B cell (primary cell): Measurements from ENCODE around the gene MOB3B. TPM values are rescaled to one million over a fixed set of nuclear protein-coding genes. Genes with fewer than 3 reads are reported as not detected.

ENCODE experiments used
- ATAC-seq: fragments of 200-7000 bp; cut with Tn5 transposase; one replicate; pipeline ENCODE4 v1.10.0; 2021; ENCODE audit warnings: low read depth, mild to moderate bottlenecking, moderate number of reproducible peaks, moderate library complexity
- CTCF ChIA-PET: fragments of 350-600 bp; sonication (Branson Sonifier 250); formaldehyde crosslinking; loops from one replicate; lab custom pipeline; 2021; ENCODE audit warnings: antibody characterized with exemption, inconsistent platforms; lab: Charles Lee
- POLR2A ChIA-PET: fragments of 350-600 bp; sonication (Branson Sonifier 250); formaldehyde crosslinking; loops from one replicate; lab custom pipeline; 2021; ENCODE audit warnings: antibody characterized with exemption; lab: Charles Lee
- DNase-seq: peaks from one replicate; pipeline ENCODE4 v3.0.0; 2013
- H2AFZ ChIP-seq: 2 replicates; pipeline ENCODE4 v1.6.1; 2012; ENCODE audit warnings: mild to moderate bottlenecking, low read depth, low read length; ENCODE audit not compliant: insufficient read depth, poor library complexity, severe bottlenecking
- H3K27ac ChIP-seq, 2 donors: 1 replicate in 1 of 2; 2 replicates in 1 of 2; pipeline ENCODE4 v1.5.1; 2012 to 2013; ENCODE audit warnings: low read length in 2 of 2, mild to moderate bottlenecking in 2 of 2, moderate library complexity in 1 of 2
- H3K27me3 ChIP-seq, 4 experiments: fragments of 200-600 bp in 1 of 4; sonication (generic) in 1 of 4; replicated peaks in 1 of 4; 1 replicate in 2 of 4; 2 replicates in 2 of 4; pipeline versions ENCODE4 v1.6.1 to v1.7.0; 2013 to 2016; ENCODE audit warnings: low read length in 3 of 4, mild to moderate bottlenecking in 2 of 4, mixed read lengths in 1 of 4, moderate library complexity in 1 of 4; ENCODE audit not compliant: insufficient read depth in 4 of 4, control insufficient read depth in 3 of 4; ENCODE audit errors: control extremely low read depth in 1 of 4
- H3K36me3 ChIP-seq, 2 experiments: replicated peaks in 1 of 2; 1 replicate in 1 of 2; 2 replicates in 1 of 2; pipeline versions ENCODE4 v1.6.1 to v1.7.1; 2013; ENCODE audit warnings: low read length in 1 of 2; ENCODE audit not compliant: insufficient read depth in 2 of 2, control insufficient read depth in 1 of 2; ENCODE audit errors: control extremely low read depth in 1 of 2, extremely low read depth in 1 of 2
- H3K4me1 ChIP-seq, 2 donors: fragments of 200-600 bp in 1 of 2; sonication (generic) in 1 of 2; 1 replicate in 1 of 2; 2 replicates in 1 of 2; pipeline versions ENCODE4 v1.5.1 to v1.6.1; 2013 to 2017; ENCODE audit warnings: low read length in 2 of 2; ENCODE audit not compliant: control insufficient read depth in 2 of 2, insufficient read depth in 2 of 2
- H3K4me2 ChIP-seq: replicated peaks from 2 replicates; pipeline ENCODE3; 2012; ENCODE audit warnings: mild to moderate bottlenecking, low read depth, low read length; ENCODE audit not compliant: poor library complexity, severe bottlenecking
- H3K4me3 ChIP-seq, 5 experiments: fragments of 200-600 bp in 1 of 5; sonication (generic) in 1 of 5; 1 replicate in 3 of 5; 2 replicates in 2 of 5; pipeline versions ENCODE4 v1.5.1 to v1.7.0; 2011 to 2016; ENCODE audit warnings: low read length in 4 of 5, mild to moderate bottlenecking in 4 of 5, low read depth in 2 of 5, control low read depth in 1 of 5, moderate library complexity in 1 of 5; ENCODE audit not compliant: insufficient read depth in 1 of 5; ENCODE audit errors: control extremely low read depth in 1 of 5, extremely low read depth in 1 of 5
- H3K79me2 ChIP-seq: fragments of 200-600 bp; sonication (generic); one replicate; pipeline ENCODE4 v1.6.0; 2016; ENCODE audit warnings: low read length; ENCODE audit not compliant: control insufficient read depth, insufficient read depth
- H3K9ac ChIP-seq: fragments of 200-600 bp; sonication (generic); 2 replicates; pipeline ENCODE4 v1.6.1; 2017; ENCODE audit warnings: mild to moderate bottlenecking, low read length, moderate library complexity
- H3K9me3 ChIP-seq, 3 donors: one replicate each; pipeline versions ENCODE4 v1.6.1 to v1.7.1; 2013; ENCODE audit warnings: low read length in 2 of 3; ENCODE audit not compliant: control insufficient read depth in 2 of 3, insufficient read depth in 1 of 3; ENCODE audit errors: control extremely low read depth in 1 of 3
- H4K20me1 ChIP-seq: 2 replicates; pipeline ENCODE4 v1.6.0; 2012; ENCODE audit warnings: mild to moderate bottlenecking, low read length; ENCODE audit not compliant: insufficient read depth, control insufficient read depth, poor library complexity, severe bottlenecking
- H3K27ac Mint-ChIP-seq: one replicate; pipeline ENCODE4 v1.8.0; 2021; ENCODE audit warnings: mixed read lengths
- H3K27me3 Mint-ChIP-seq: one replicate; pipeline ENCODE4 v1.8.0; 2021; ENCODE audit warnings: mixed read lengths
- H3K4me1 Mint-ChIP-seq: one replicate; pipeline ENCODE4 v1.8.0; 2021; ENCODE audit warnings: mixed read lengths
- H3K4me3 Mint-ChIP-seq: one replicate; pipeline ENCODE4 v1.8.0; 2021; ENCODE audit warnings: mixed read lengths
- H3K9me3 Mint-ChIP-seq: one replicate; pipeline ENCODE4 v1.8.0; 2022; ENCODE audit warnings: mixed read lengths; ENCODE audit not compliant: insufficient read depth
- EZH2 ChIP-seq: IDR thresholded peaks from 2 replicates; pipeline ENCODE4 v1.6.1; 2012; ENCODE audit warnings: borderline replicate concordance, low read depth, mild to moderate bottlenecking, moderate library complexity, low read length; ENCODE audit not compliant: insufficient read depth, poor library complexity, severe bottlenecking
- WGBS: methylation state at CpG from one replicate; pipeline ENCODE4 v1.1.5; 2013; ENCODE audit warnings: missing lambda C conversion rate; ENCODE audit not compliant: insufficient coverage; 5-methylcytosine and 5-hydroxymethylcytosine counted together
- intact Hi-C: fragments of 100-400 bp; cut with micrococcal nuclease; formaldehyde crosslinking; loops from one replicate; pipeline ENCODE4 v1.10.0; 2022
- polyA plus RNA-seq: library from polyadenylated mRNA; depleted of rRNA; stranded (reverse); fragments of >200 nt; gene quantifications from 2 replicates; pipeline ENCODE4 v1.2.3, GENCODE V29; 2012
- total RNA-seq, 2 donors: library from RNA; stranded (reverse); fragments of 120-200 nt in 1 of 2; gene quantifications; 1 replicate in 1 of 2; 2 replicates in 1 of 2; pipeline versions ENCODE4 v1.2.3 to v1.2.4, GENCODE V29; 2013 to 2022
- TF ChIP-seq, protein P1 (sequence below): fragments of 200-600 bp; IDR thresholded peaks from one replicate; pipeline ENCODE4 v1.8.0; 2022; ENCODE audit warnings: antibody characterized with exemption, mild to moderate bottlenecking

Gene MOB3B
- total and polyA plus RNA-seq, 2 donors (not counting 1 experiment from before 2014, with no cell fraction given), result 7.3 to 7.9 TPM

DNA sequence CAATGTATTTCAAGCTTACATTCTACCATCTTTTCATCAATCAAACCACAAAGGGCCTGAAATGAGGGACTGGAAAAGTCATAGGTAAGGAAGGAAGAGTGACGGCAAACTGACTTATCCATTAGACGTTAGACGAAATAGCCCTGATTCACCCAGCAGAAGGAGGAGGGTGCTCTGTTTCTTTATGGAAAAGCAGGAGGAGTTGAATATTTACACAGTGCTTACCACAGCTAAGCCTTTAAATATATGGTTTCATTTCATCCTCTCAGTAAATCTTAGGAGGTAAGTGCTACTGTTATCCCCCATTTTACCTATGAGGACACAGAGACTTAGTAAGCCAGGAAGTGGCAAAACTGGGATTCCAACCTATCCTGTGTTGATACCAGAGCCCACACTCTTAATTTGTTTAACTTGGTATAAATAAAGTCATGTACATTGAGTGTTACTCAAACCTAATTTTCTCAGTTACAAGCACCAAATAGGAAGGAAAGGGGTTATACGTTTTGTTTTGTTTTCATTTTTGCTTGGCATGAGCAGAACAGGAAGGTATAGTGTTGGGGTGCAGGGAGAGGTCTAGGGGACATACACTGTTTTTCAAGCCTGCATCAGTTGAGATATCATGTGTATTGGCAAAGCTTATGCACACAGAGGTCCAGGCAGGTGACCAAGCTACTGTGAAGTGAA lies 103.6 kb downstream of the MOB3B start:
- no peaks in the 10 kb centered on the region for H3K9me3 Mint-ChIP-seq
- H3K4me3 Mint-ChIP-seq, result no peak overlapping the region
- POLR2A ChIA-PET, result no interaction called here
- peaks cover 73% of the 10 kb centered on the region for H3K79me2 ChIP-seq
- H3K27me3 ChIP-seq, result no peaks in the 10 kb centered on the region
- 0% methylated on average over 1 of the region's 4 CpGs for WGBS
- H3K9me3 ChIP-seq, result no peaks in the 10 kb centered on the region
- H2AFZ ChIP-seq, result no peak overlapping the region
- H3K4me2 ChIP-seq, result peak overlapping the region; percentile 31
- H3K27me3 Mint-ChIP-seq, result no peaks in the 10 kb centered on the region
- H4K20me1 ChIP-seq, result peaks cover 5% of the 10 kb centered on the region
- H3K4me3 ChIP-seq, result no peak overlapping the region
- no peak for ATAC-seq
- DNase-seq, result no peak
- H3K4me1 ChIP-seq, result peaks cover 25 to 27% of the 10 kb centered on the region in 2 donors
- intact Hi-C loops, result loop anchor here (2.0 kb wide), 1 partner anchor 15 kb away; no protein-coding TSS in a partner anchor
- H3K9ac ChIP-seq, result no peak overlapping the region
- peak overlapping the region; percentile 70 for H3K27ac Mint-ChIP-seq
- H3K27ac ChIP-seq, result no peak overlapping the region
- peaks cover 62% of the 10 kb centered on the region for H3K4me1 Mint-ChIP-seq
- no peaks in the 10 kb centered on the region for H3K36me3 ChIP-seq
- CTCF ChIA-PET, result interaction anchor here (1.2 kb wide), 1 partner anchor 17 kb away, joined by 3 read pairs; no protein-coding TSS in a partner anchor
- TF ChIP-seq EZH2, result no peak
- TF ChIP-seq, protein P1, sequence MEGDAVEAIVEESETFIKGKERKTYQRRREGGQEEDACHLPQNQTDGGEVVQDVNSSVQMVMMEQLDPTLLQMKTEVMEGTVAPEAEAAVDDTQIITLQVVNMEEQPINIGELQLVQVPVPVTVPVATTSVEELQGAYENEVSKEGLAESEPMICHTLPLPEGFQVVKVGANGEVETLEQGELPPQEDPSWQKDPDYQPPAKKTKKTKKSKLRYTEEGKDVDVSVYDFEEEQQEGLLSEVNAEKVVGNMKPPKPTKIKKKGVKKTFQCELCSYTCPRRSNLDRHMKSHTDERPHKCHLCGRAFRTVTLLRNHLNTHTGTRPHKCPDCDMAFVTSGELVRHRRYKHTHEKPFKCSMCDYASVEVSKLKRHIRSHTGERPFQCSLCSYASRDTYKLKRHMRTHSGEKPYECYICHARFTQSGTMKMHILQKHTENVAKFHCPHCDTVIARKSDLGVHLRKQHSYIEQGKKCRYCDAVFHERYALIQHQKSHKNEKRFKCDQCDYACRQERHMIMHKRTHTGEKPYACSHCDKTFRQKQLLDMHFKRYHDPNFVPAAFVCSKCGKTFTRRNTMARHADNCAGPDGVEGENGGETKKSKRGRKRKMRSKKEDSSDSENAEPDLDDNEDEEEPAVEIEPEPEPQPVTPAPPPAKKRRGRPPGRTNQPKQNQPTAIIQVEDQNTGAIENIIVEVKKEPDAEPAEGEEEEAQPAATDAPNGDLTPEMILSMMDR, result no peak
